ENCODE measurements around the gene LARP7.

GRCh38 chr4:112700679-112701078 lies 63.7 kb downstream of the LARP7 start:
- TF ChIP-seq REST (IDR thresholded peaks at IDR 0.05; ENCODE audit: insufficient read depth in 1 of 2, low read depth in 2 of 2, low read length in 2 of 2) (no peak), POLR2AphosphoS5 (IDR thresholded peaks at IDR 0.05; ENCODE audit: low read depth, low read length) (no peak), SIN3A (IDR thresholded peaks at IDR 0.05; ENCODE audit: borderline replicate concordance, insufficient read depth, low read length) (no peak), TAF1 (IDR thresholded peaks at IDR 0.05; ENCODE audit: borderline replicate concordance, insufficient read depth, low read length) (no peak), FOXP2 (optimal IDR thresholded peaks at IDR 0.05; ENCODE audit: borderline replicate concordance, extremely low read depth, extremely low read length, insufficient read depth) (no peak)
